Measurements from ENCODE around the gene ADAMTS2. TPM values are rescaled to one million over a fixed set of nuclear protein-coding genes. Genes with fewer than 3 reads are reported as not detected.
A peak's percentile ranks its signal among the peaks of the same experiment; 100 is the strongest.

The ADAMTS2 gene
- total and polyA plus RNA-seq, 8 donors = 1.8 to 41.5 (median 11.6) TPM

- H3K4me3 ChIP-seq = no peak overlapping the region
- WGBS, 5 donors = 67 to 78% (median 75%) methylated on average over 11 to 13 of the region's 13 CpGs
- H3K9me3 ChIP-seq = no peaks in the 10 kb centered on the region
- no peak for TF ChIP-seq POLR2A (IDR thresholded peaks at IDR 0.05)
- H3K4me1 ChIP-seq = no peaks in the 10 kb centered on the region
- DNase-seq = peak in 1 of 2 donors; percentile 33
- H3K27ac ChIP-seq = no peak overlapping the region
- intact Hi-C loops (cut with DNase I; ENCODE audit: low total_unique reads) = no loop called here
- no peaks in the 10 kb centered on the region for H3K36me3 ChIP-seq
- peaks cover 0 to 7% (median 0%) of the 10 kb centered on the region in 3 donors for H3K27me3 ChIP-seq
Observed at GRCh38 chr5:179187681-179188575, 157.3 kb downstream of the ADAMTS2 start.

DNA sequence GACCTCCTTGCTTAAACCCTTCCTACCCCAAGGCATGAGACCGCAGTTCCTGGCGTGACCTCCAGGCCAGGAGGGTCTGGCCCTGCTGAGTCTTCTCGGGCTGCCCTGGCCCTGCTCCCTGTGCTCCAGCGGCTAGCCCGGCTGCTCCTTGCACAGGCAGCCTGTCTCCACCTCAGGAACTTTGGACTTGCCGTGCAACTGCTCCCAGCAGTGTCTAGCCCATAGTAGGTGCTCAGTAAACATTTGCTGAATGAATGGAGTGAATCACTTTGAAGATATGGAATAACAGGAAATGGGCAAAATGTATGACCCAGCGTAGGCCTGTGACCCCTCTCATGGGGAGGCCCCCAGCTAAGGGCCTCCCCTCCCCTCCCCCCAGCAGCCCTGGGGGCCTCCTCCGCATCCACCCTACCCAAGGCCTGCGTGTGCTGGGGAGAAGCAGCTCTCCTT, 158.0 kb downstream of the ADAMTS2 start:
- no peak for TF ChIP-seq EP300 (IDR thresholded peaks at IDR 0.05)
- no peak for TF ChIP-seq POLR2AphosphoS5 (IDR thresholded peaks at IDR 0.05)
- no peak for TF ChIP-seq POLR2A (IDR thresholded peaks at IDR 0.05)
- TF ChIP-seq, protein P1, sequence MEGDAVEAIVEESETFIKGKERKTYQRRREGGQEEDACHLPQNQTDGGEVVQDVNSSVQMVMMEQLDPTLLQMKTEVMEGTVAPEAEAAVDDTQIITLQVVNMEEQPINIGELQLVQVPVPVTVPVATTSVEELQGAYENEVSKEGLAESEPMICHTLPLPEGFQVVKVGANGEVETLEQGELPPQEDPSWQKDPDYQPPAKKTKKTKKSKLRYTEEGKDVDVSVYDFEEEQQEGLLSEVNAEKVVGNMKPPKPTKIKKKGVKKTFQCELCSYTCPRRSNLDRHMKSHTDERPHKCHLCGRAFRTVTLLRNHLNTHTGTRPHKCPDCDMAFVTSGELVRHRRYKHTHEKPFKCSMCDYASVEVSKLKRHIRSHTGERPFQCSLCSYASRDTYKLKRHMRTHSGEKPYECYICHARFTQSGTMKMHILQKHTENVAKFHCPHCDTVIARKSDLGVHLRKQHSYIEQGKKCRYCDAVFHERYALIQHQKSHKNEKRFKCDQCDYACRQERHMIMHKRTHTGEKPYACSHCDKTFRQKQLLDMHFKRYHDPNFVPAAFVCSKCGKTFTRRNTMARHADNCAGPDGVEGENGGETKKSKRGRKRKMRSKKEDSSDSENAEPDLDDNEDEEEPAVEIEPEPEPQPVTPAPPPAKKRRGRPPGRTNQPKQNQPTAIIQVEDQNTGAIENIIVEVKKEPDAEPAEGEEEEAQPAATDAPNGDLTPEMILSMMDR (IDR thresholded peaks at IDR 0.05) = no peak
- H3K4me1 ChIP-seq = no peaks in the 10 kb centered on the region
- no peak overlapping the region for H3K27ac ChIP-seq
- intact Hi-C loops (cut with DNase I; ENCODE audit: low total_unique reads) = no loop called here
- no peak overlapping the region for H3K4me3 ChIP-seq
- no peaks in the 10 kb centered on the region for H3K9me3 ChIP-seq
- H3K27me3 ChIP-seq = peaks cover 0 to 7% (median 0%) of the 10 kb centered on the region in 3 donors
- DNase-seq = no peak
- no peaks in the 10 kb centered on the region for H3K36me3 ChIP-seq
- WGBS, 5 donors = 56 to 80% (median 65%) methylated on average over 9 of the region's 9 CpGs

DNA sequence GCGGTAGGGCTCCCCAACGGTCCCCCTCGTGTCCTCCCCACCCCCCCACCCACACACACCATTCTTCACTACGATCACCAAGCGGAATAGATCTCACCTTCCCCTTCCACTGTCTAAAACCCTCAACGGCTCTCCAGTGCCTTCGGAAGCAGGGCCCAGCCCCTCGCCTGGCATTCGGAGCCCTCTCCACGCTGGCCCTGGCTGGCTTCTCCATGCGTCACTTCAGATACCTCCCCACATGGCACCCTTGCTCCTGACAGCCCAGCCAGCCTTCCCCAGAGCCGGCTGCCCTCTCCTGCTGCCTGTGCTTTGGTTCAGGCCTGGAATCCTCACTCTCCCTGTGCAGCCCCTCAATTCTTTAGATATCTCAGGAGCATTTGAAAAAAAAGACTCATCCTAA, 158.5 kb downstream of the ADAMTS2 start:
- H3K4me3 ChIP-seq = no peak overlapping the region
- TF ChIP-seq POLR2AphosphoS5 (IDR thresholded peaks at IDR 0.05) (no peak), POLR2A (IDR thresholded peaks at IDR 0.05) (no peak), EP300 (IDR thresholded peaks at IDR 0.05) (no peak)
- TF ChIP-seq, protein P1 (IDR thresholded peaks at IDR 0.05) = no peak
- H3K36me3 ChIP-seq = no peaks in the 10 kb centered on the region
- DNase-seq = no peak
- 73 to 82% (median 80%) methylated on average over 10 to 12 of the region's 12 CpGs for WGBS, 5 donors
- peaks cover 0 to 4% (median 0%) of the 10 kb centered on the region in 3 donors for H3K27me3 ChIP-seq
- intact Hi-C loops (cut with DNase I; ENCODE audit: low total_unique reads) = no loop called here
- H3K27ac ChIP-seq = no peak overlapping the region
- H3K4me1 ChIP-seq = no peaks in the 10 kb centered on the region
- H3K9me3 ChIP-seq = no peaks in the 10 kb centered on the region

DNA sequence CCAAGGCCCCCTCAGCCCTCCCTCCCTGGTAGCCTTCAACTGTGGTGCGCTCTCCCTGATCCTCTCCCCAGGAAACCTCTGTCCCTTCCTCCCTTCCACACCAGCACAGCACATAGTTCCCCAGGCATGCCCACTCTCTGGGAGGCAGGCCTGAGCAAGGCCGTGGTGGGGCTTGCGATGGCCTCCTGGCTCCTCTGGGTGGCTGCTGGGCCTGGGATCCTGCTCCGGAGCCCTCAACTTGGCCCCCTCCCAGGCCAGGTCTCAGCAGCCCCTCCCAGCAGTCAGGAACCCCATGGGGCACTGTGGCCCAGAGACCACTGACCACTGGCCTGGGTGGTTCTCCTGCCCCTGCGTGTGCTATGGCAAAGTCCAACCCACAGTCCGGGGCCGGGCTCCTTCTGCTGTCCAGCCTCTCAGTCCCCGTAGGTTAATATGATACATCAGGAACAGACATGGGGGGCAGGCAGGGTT, 159.3 kb downstream of the ADAMTS2 start:
- H3K27ac ChIP-seq = no peak overlapping the region
- no peaks in the 10 kb centered on the region for H3K4me1 ChIP-seq
- H3K4me3 ChIP-seq = no peak overlapping the region
- no peaks in the 10 kb centered on the region for H3K9me3 ChIP-seq
- WGBS, 5 donors = 85 to 89% (median 88%) methylated on average over 7 to 8 of the region's 8 CpGs
- peaks cover 0 to under 1% (median 0%) of the 10 kb centered on the region in 4 donors for H3K36me3 ChIP-seq
- intact Hi-C loops (cut with DNase I; ENCODE audit: low total_unique reads) = no loop called here
- peaks cover 0 to 5% (median 0%) of the 10 kb centered on the region in 3 donors for H3K27me3 ChIP-seq
- TF ChIP-seq POLR2AphosphoS5 (IDR thresholded peaks at IDR 0.05) = no peak
- no peak for TF ChIP-seq EP300 (IDR thresholded peaks at IDR 0.05)
- TF ChIP-seq, protein P1 (IDR thresholded peaks at IDR 0.05) = no peak
- TF ChIP-seq POLR2A (IDR thresholded peaks at IDR 0.05) = no peak
- DNase-seq = no peak
